ENCODE measurements around the gene CCR6. TPM values are rescaled to one million over a fixed set of nuclear protein-coding genes. Genes with fewer than 3 reads are reported as not detected.

CCR6 gene
- total and polyA plus RNA-seq, 2 of the 13 experiments (the other 11 are each of a cell fraction or from before 2014, with no cell fraction given), result 4.5 to 8.7 TPM

- peak; percentile 38 for TF ChIP-seq ZFP36 (IDR thresholded peaks at IDR 0.05; ENCODE audit: borderline replicate concordance, low read depth, low read length, partially characterized antibody)
- TF ChIP-seq ZNF101 (CRISPR knock-in tag; IDR thresholded peaks at IDR 0.05; ENCODE audit: borderline replicate concordance, low read depth), result no peak
- no peak for TF ChIP-seq KDM1A (CRISPR knock-in tag; IDR thresholded peaks at IDR 0.05)
- peak; percentile 59 for TF ChIP-seq YY1 (IDR thresholded peaks at IDR 0.05; ENCODE audit: insufficient read depth, insufficient replicate concordance, low read depth, low read length)
- TF ChIP-seq KDM3A (CRISPR knock-in tag; IDR thresholded peaks at IDR 0.05; ENCODE audit: low read depth), result peak; percentile 87; the same call in 1 of the 2 replicates
- no peak for TF ChIP-seq POGK (CRISPR knock-in tag; conservative IDR thresholded peaks at IDR 0.05)
- 0 out of 2 replicates have a peak, but pooled peaks have one; percentile 62 for TF ChIP-seq SMAD9 (CRISPR knock-in tag; IDR thresholded peaks at IDR 0.05)
- TF ChIP-seq CAMTA2 (CRISPR knock-in tag; IDR thresholded peaks at IDR 0.05; ENCODE audit: borderline replicate concordance), result 0 out of 2 replicates have a peak, but pooled peaks have one; percentile 65
- peak; percentile 41 for TF ChIP-seq ZEB1 (IDR thresholded peaks at IDR 0.05; ENCODE audit: insufficient replicate concordance, low read depth)
- no peak for TF ChIP-seq ZNF629 (CRISPR knock-in tag; conservative IDR thresholded peaks at IDR 0.05)
- no peak for TF ChIP-seq RNF219 (CRISPR knock-in tag; IDR thresholded peaks at IDR 0.05)
- no peak for TF ChIP-seq ZBTB37 (CRISPR knock-in tag; IDR thresholded peaks at IDR 0.05)
- TF ChIP-seq SKI (IDR thresholded peaks at IDR 0.05; ENCODE audit: partially characterized antibody), result no peak
- no peak for TF ChIP-seq ZNF10 (CRISPR knock-in tag; IDR thresholded peaks at IDR 0.05; ENCODE audit: borderline replicate concordance, low read depth)
- TF ChIP-seq TIGD3 (CRISPR knock-in tag; IDR thresholded peaks at IDR 0.05; ENCODE audit: borderline replicate concordance), result no peak
- no peak for TF ChIP-seq NR2F6 (IDR thresholded peaks at IDR 0.05)
- TF ChIP-seq NR2F6 (CRISPR knock-in tag; IDR thresholded peaks at IDR 0.05), result peak; percentile 38; the same call in 1 of the 2 replicates
- TF ChIP-seq ZNF710 (CRISPR knock-in tag; IDR thresholded peaks at IDR 0.05; ENCODE audit: borderline replicate concordance), result peak; percentile 80
Observed at GRCh38 chr6:167141667-167142432, 19.0 kb downstream of the CCR6 start (continued).

Data from HepG2 (cell line).